ENCODE measurements around the gene RUNDC3A. TPM values are rescaled to one million over a fixed set of nuclear protein-coding genes. Genes with fewer than 3 reads are reported as not detected.
"Not testable (repeated sequence)": the region's sequence is repeated elsewhere in the genome, so short reads cannot be mapped to it uniquely, and the experiment has no call there.

Gene RUNDC3A
- total RNA-seq, 1 donor from 2014 or later: 17.3 TPM

GRCh38 chr17:44343510-44344209 lies 35.3 kb downstream of the RUNDC3A start:
- DNase-seq (ENCODE audit: low spot score): no peak

GRCh38 chr17:44344939-44345453 lies 36.6 kb downstream of the RUNDC3A start, which contains the start of gene GRN:
TSS of gene GRN (plus strand) at chr17:44345302. CDS start at chr17:44349165, 3,863 bp downstream.
- DNase-seq (ENCODE audit: low spot score): peak; percentile 100

DNA sequence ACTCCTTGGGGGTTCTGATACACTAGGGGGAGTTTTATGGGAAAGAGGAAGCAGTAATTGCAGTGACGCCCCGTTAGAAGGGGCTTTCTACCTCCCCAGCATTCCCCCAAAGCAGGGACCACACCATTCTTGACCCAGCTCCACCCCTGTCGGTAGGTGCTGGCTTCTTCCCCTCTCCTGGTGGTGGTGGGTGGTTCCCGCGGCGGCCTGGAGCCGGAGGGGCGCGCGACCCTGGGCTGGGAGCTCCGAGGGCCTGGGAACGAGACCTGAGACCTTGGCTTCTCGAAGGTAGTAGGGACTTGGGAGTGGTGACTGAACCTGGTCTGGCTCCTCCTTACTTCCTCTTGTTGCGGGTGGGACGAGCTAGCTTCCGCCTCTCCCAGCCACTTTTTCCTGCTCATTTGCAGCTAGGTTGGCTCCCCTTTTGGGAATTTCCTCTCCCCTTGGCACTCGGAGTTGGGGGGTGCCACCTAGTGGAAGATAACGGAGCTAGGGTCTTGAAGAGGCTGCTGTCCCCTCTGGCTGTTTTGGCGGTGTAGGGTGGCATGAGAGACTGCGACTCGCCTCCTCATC lies 37.1 kb downstream of the RUNDC3A start:
- DNase-seq (ENCODE audit: low spot score): peak; percentile 74

DNA sequence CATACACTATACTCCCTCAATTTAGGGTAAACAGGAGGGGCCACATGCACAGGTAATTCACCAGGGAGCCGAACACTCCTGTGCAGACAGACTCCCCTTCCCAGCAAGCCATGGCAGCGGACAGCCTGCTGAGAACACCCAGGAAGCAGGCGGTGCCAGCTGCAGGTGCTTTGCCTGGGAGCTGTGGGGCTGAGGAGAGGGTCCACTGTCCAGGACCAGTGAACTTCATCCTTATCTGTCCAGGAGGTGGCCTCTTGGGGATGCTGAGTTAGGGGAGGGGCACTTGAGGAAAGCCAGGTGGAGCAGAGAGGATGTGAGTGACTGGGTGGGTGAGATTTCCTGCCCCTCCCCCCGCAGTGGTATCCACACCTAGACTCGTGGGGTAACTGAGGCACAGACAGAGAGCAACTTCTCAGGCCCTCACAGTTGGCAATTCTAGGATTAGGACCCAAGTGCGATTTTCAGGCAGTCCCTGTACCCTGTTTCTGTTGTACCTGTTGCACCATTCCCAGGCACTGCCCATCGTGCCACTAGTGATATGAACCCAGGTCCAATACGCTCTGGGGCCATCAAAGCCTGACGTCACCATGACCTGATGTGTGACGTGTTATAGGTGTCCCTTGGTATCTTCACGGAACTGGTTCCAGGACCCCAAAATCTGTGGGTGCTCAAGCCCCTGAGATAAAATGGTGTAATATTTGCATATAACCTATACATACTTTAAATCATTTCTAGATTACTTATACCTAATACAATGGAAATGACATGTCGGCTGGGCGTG lies 37.9 kb downstream of the RUNDC3A start:
- DNase-seq (ENCODE audit: low spot score): no peak

- DNase-seq (ENCODE audit: low spot score): not testable (repeated sequence)
Measured at GRCh38 chr17:44347206-44348055, 39.0 kb downstream of the RUNDC3A start.

GRCh38 chr17:44348234-44348987 lies 40.0 kb downstream of the RUNDC3A start:
- peak; percentile 50 for DNase-seq (ENCODE audit: low spot score)

- no peak for DNase-seq (ENCODE audit: low spot score)
Measured at GRCh38 chr17:44348988-44349364, 40.6 kb downstream of the RUNDC3A start.

- DNase-seq (ENCODE audit: low spot score): no peak
Measured at GRCh38 chr17:44349553-44350070, 41.2 kb downstream of the RUNDC3A start.

DNA sequence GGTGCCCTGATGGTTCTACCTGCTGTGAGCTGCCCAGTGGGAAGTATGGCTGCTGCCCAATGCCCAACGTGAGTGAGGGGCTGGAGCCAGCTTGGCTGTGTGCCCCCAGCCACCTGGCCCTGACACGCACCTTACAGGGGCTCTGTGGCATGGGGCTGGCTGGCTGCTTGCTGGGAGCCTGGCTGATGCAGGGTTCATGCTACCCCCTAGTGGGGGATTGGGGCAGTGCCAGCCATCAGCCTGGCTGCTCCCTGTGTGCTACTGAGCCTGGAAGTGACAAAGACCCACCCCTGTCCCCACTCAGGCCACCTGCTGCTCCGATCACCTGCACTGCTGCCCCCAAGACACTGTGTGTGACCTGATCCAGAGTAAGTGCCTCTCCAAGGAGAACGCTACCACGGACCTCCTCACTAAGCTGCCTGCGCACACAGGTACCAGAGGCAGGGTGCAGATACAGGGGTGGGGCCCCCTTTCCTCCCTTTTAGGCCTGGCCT lies 42.4 kb downstream of the RUNDC3A start:
- peak; percentile 57 for DNase-seq (ENCODE audit: low spot score)

GRCh38 chr17:44351464-44351863 lies 43.1 kb downstream of the RUNDC3A start:
- DNase-seq (ENCODE audit: low spot score): no peak

- DNase-seq (ENCODE audit: low spot score): no peak
Measured at GRCh38 chr17:44351961-44352827, 43.8 kb downstream of the RUNDC3A start.

GRCh38 chr17:44352828-44353671 lies 44.6 kb downstream of the RUNDC3A start:
- DNase-seq (ENCODE audit: low spot score): peak; percentile 73

DNA sequence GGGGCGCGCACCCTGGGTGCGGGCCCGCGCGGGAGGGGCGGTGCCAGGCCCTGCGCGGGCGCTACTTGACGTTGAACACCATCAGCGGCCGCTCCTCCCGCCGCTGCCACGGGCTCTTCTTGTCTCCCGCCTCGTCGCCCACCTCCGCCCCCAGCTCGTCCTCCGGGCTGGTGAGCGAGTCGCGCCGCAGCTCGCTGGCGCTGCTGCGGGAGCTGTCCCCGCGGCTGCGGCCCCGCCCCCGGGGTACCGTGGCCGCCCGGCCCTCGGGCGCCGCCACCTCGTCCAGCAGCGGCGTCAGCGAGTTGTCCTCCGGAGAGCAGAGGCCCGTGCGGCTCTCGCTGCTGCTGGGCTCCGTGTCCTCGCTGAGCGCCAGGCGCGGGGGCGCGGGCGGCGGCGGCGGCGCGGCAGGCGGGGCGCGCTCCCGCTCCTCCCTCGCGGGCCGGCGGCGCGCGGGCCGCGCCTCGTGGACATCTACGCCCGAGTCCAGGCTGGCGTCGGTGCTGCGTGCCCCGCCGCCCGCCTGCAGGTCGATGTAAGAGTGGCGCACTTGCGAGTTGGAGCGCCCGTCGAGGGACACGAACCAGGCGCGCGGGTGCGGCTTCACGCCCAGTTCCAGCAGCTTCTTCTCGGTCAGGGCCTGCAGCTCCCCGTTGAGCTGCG lies 45.4 kb downstream of the RUNDC3A start:
- no peak for DNase-seq (ENCODE audit: low spot score)

GRCh38 chr17:44354582-44355561 lies 46.5 kb downstream of the RUNDC3A start:
- DNase-seq (ENCODE audit: low spot score): peak; percentile 84

- no peak for DNase-seq (ENCODE audit: low spot score)
Measured at GRCh38 chr17:44355642-44356099, 47.3 kb downstream of the RUNDC3A start.

DNA sequence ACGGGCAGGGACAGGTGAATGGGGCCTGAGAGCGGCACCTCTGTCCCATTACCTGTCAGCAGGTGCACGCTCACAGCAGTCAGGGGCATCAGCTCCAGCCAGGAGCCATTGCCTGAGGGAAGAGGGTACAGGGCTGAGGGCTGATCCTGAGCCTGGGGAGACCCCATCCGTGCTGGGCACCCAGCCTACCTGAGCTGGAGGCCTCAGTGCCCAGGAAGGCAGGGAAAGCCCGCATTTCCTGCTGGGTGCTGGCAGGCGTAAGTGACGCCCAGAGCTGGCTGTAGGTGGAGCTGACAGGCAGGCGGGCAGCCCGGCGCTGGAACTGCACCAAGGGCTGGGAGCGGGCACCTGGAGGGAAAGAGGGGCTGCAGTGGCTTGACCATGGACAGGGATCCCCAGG lies 47.8 kb downstream of the RUNDC3A start:
- no peak for DNase-seq (ENCODE audit: low spot score)

All from umbilical cord (tissue), 2 donors.